Large intestine (tissue), 3 donors: ENCODE measurements around the gene KRT23. TPM values are rescaled to one million over a fixed set of nuclear protein-coding genes. Genes with fewer than 3 reads are reported as not detected.

Experiments used
- DNase-seq, 2 donors: peaks; one replicate each; pipeline versions ENCODE4 v3.0.0 to v3.0.0-alpha.2; 2013
- H3K27ac ChIP-seq: one replicate; pipeline ENCODE4 v1.5.1; 2013; ENCODE audit warnings: low read length
- H3K27me3 ChIP-seq: 2 replicates; pipeline ENCODE4 v1.6.1; 2013; ENCODE audit warnings: low read length; ENCODE audit not compliant: control insufficient read depth, insufficient read depth
- H3K36me3 ChIP-seq: 2 replicates; pipeline ENCODE4 v1.6.1; 2013; ENCODE audit warnings: low read length; ENCODE audit not compliant: control insufficient read depth, insufficient read depth
- H3K4me1 ChIP-seq: one replicate; pipeline ENCODE4 v1.6.1; 2013; ENCODE audit warnings: low read length; ENCODE audit not compliant: control insufficient read depth, insufficient read depth
- H3K4me3 ChIP-seq: one replicate; pipeline ENCODE4 v1.5.1; 2013; ENCODE audit warnings: low read length
- H3K9me3 ChIP-seq: one replicate; pipeline ENCODE4 v1.6.1; 2013; ENCODE audit warnings: mild to moderate bottlenecking, low read depth, low read length, moderate library complexity; ENCODE audit not compliant: control insufficient read depth
- WGBS: methylation state at CpG from one replicate; pipeline ENCODE4 v1.1.5; 2013; ENCODE audit warnings: low lambda C conversion rate; ENCODE audit not compliant: insufficient coverage; 5-methylcytosine and 5-hydroxymethylcytosine counted together
- polyA plus RNA-seq: library from polyadenylated mRNA; unstranded; fragments of 120-200 nt; gene quantifications from one replicate; pipeline ENCODE4 v1.2.1, GENCODE V29; 2013

KRT23 gene
- polyA plus RNA-seq, 1 donor = 0.18 TPM

- no peak within 1 kb of the TSS for H3K4me3 ChIP-seq
- no peaks in the 10 kb centered on the region for H3K27me3 ChIP-seq
- no CpG with 5 or more reads among the region's 1 CpG for whole genome bisulfite sequencing
- no peak within 1 kb of the TSS for H3K27ac ChIP-seq
- no peaks in the 10 kb centered on the region for H3K9me3 ChIP-seq
- no peaks in the 10 kb centered on the region for H3K36me3 ChIP-seq
- no peak for DNase-seq
- no peaks in the 10 kb centered on the region for H3K4me1 ChIP-seq
Observed at GRCh38 chr17:40966848-40967247, 29.4 kb upstream of the KRT23 start, which contains the start of gene KRT39. TSS of gene KRT39 (minus strand) at chr17:40966948. CDS start at chr17:40966856, 92 bp downstream.

GRCh38 chr17:40963838-40964237 lies 26.4 kb upstream of the KRT23 start:
- H3K27ac ChIP-seq = no peak overlapping the region
- no peaks in the 10 kb centered on the region for H3K36me3 ChIP-seq
- no CpG with 5 or more reads among the region's 1 CpG for WGBS
- no peak overlapping the region for H3K4me3 ChIP-seq
- no peaks in the 10 kb centered on the region for H3K9me3 ChIP-seq
- DNase-seq = peak in 1 of 2 donors; percentile 36
- H3K4me1 ChIP-seq = no peaks in the 10 kb centered on the region
- H3K27me3 ChIP-seq = no peaks in the 10 kb centered on the region

- Histone ChIP-seq H3K27me3 (no peaks in the 10 kb centered on the region), H3K9me3 (no peaks in the 10 kb centered on the region), H3K27ac (no peak overlapping the region), H3K4me3 (no peak overlapping the region), H3K4me1 (no peaks in the 10 kb centered on the region), H3K36me3 (no peaks in the 10 kb centered on the region)
- whole genome bisulfite sequencing = 100% methylated on average over 2 of the region's 4 CpGs
- no peak for DNase-seq
Observed at GRCh38 chr17:40962059-40962561, 24.7 kb upstream of the KRT23 start.

GRCh38 chr17:40961591-40961990 lies 24.1 kb upstream of the KRT23 start:
- no peaks in the 10 kb centered on the region for H3K36me3 ChIP-seq
- H3K9me3 ChIP-seq = no peaks in the 10 kb centered on the region
- no peak overlapping the region for H3K4me3 ChIP-seq
- no peak for DNase-seq
- H3K27me3 ChIP-seq = no peaks in the 10 kb centered on the region
- H3K4me1 ChIP-seq = no peaks in the 10 kb centered on the region
- no CpG with 5 or more reads among the region's 1 CpG for WGBS
- no peak overlapping the region for H3K27ac ChIP-seq

GRCh38 chr17:40960144-40960543 lies 22.7 kb upstream of the KRT23 start:
- Histone ChIP-seq H3K36me3 (no peaks in the 10 kb centered on the region), H3K9me3 (no peaks in the 10 kb centered on the region), H3K4me1 (no peaks in the 10 kb centered on the region), H3K27ac (no peak overlapping the region), H3K27me3 (no peaks in the 10 kb centered on the region), H3K4me3 (no peak overlapping the region)
- 79% methylated on average over 5 of the region's 10 CpGs for WGBS
- DNase-seq = no peak

- no peaks in the 10 kb centered on the region for H3K36me3 ChIP-seq
- H3K27ac ChIP-seq = no peak overlapping the region
- H3K27me3 ChIP-seq = no peaks in the 10 kb centered on the region
- no peak for DNase-seq
- H3K4me3 ChIP-seq = no peak overlapping the region
- H3K4me1 ChIP-seq = no peaks in the 10 kb centered on the region
- no CpG with 5 or more reads among the region's 12 CpGs for WGBS
- no peaks in the 10 kb centered on the region for H3K9me3 ChIP-seq
Observed at GRCh38 chr17:40958086-40958953, 20.9 kb upstream of the KRT23 start.

GRCh38 chr17:40956401-40957254 lies 19.2 kb upstream of the KRT23 start:
- no peaks in the 10 kb centered on the region for H3K36me3 ChIP-seq
- DNase-seq = peak in 1 of 2 donors; percentile 46
- no peaks in the 10 kb centered on the region for H3K4me1 ChIP-seq
- WGBS = 36% methylated on average over 3 of the region's 8 CpGs
- H3K27ac ChIP-seq = no peak overlapping the region
- no peak overlapping the region for H3K4me3 ChIP-seq
- H3K27me3 ChIP-seq = no peaks in the 10 kb centered on the region
- no peaks in the 10 kb centered on the region for H3K9me3 ChIP-seq

- no peak for DNase-seq
- Histone ChIP-seq H3K4me3 (no peak overlapping the region), H3K27me3 (peaks cover 4% of the 10 kb centered on the region), H3K4me1 (peaks cover 8% of the 10 kb centered on the region), H3K9me3 (no peaks in the 10 kb centered on the region), H3K27ac (no peak overlapping the region), H3K36me3 (no peaks in the 10 kb centered on the region)
- 86% methylated on average over 1 of the region's 2 CpGs for WGBS
Observed at GRCh38 chr17:40953881-40954280, 16.4 kb upstream of the KRT23 start.

- Histone ChIP-seq H3K27me3 (peaks cover 4% of the 10 kb centered on the region), H3K36me3 (no peaks in the 10 kb centered on the region), H3K27ac (no peak overlapping the region), H3K4me1 (peaks cover 9% of the 10 kb centered on the region), H3K9me3 (no peaks in the 10 kb centered on the region), H3K4me3 (no peak overlapping the region)
- no CpG with 5 or more reads among the region's 1 CpG for WGBS
- DNase-seq = no peak
Observed at GRCh38 chr17:40952661-40953060, 15.2 kb upstream of the KRT23 start.

GRCh38 chr17:40952154-40952553 lies 14.7 kb upstream of the KRT23 start:
- DNase-seq = no peak
- WGBS = no CpG with 5 or more reads among the region's 2 CpGs
- no peak overlapping the region for H3K27ac ChIP-seq

More at GRCh38 chr17:40952154-40952553, 14.7 kb upstream of the KRT23 start:
- peaks cover 9% of the 10 kb centered on the region for H3K4me1 ChIP-seq
- no peaks in the 10 kb centered on the region for H3K9me3 ChIP-seq
- H3K27me3 ChIP-seq = peaks cover 4% of the 10 kb centered on the region
- H3K4me3 ChIP-seq = no peak overlapping the region
- H3K36me3 ChIP-seq = no peaks in the 10 kb centered on the region
